IPS DF 19.7 (cell line): Measurements from ENCODE around the gene AK3.
"Not testable (repeated sequence)": the region's sequence is repeated elsewhere in the genome, so short reads cannot be mapped to it uniquely, and the experiment has no call there.

ENCODE experiments used
- DNase-seq: peaks from one replicate; pipeline ENCODE4 v3.0.0-alpha.2; 2013; ENCODE audit warnings: low read depth, low spot score

AK3 gene

GRCh38 chr9:4740638-4741364 lies at the start of gene AK3:
TSS of gene AK3 (minus strand) at chr9:4741202. CDS start at chr9:4741087, 115 bp downstream.
- no peak for DNase-seq

- DNase-seq = no peak
Observed at GRCh38 chr9:4788703-4789102, 47.7 kb upstream of the AK3 start.

GRCh38 chr9:4787876-4788275 lies 46.9 kb upstream of the AK3 start:
- no peak for DNase-seq

- no peak for DNase-seq
Observed at GRCh38 chr9:4786599-4786998, 45.6 kb upstream of the AK3 start.

- no peak for DNase-seq
Observed at GRCh38 chr9:4784403-4784802, 43.4 kb upstream of the AK3 start.

GRCh38 chr9:4783191-4783590 lies 42.2 kb upstream of the AK3 start:
- DNase-seq = not testable (repeated sequence)

GRCh38 chr9:4781408-4781807 lies 40.4 kb upstream of the AK3 start:
- no peak for DNase-seq

- no peak for DNase-seq
Observed at GRCh38 chr9:4780651-4781050, 39.6 kb upstream of the AK3 start.

- not testable (repeated sequence) for DNase-seq
Observed at GRCh38 chr9:4774958-4775357, 34.0 kb upstream of the AK3 start.

- no peak for DNase-seq
Observed at GRCh38 chr9:4774209-4774608, 33.2 kb upstream of the AK3 start.

GRCh38 chr9:4771788-4772187 lies 30.8 kb upstream of the AK3 start:
- DNase-seq = no peak

- no peak for DNase-seq
Observed at GRCh38 chr9:4769321-4770080, 28.5 kb upstream of the AK3 start.

- DNase-seq = no peak
Observed at GRCh38 chr9:4768681-4769080, 27.7 kb upstream of the AK3 start.

- DNase-seq = no peak
Observed at GRCh38 chr9:4764033-4764432, 23.0 kb upstream of the AK3 start.

GRCh38 chr9:4762886-4763541 lies 22.0 kb upstream of the AK3 start:
- DNase-seq = no peak

- DNase-seq = no peak
Observed at GRCh38 chr9:4762108-4762885, 21.3 kb upstream of the AK3 start.

- DNase-seq = no peak
Observed at GRCh38 chr9:4760122-4760521, 19.1 kb upstream of the AK3 start.

GRCh38 chr9:4756420-4756819 lies 15.4 kb upstream of the AK3 start:
- DNase-seq = no peak

- DNase-seq = no peak
Observed at GRCh38 chr9:4755026-4755609, 14.1 kb upstream of the AK3 start.

GRCh38 chr9:4754530-4754929 lies 13.5 kb upstream of the AK3 start:
- DNase-seq = not testable (repeated sequence)

GRCh38 chr9:4750023-4750673 lies 9.1 kb upstream of the AK3 start:
- no peak for DNase-seq
